GM21786 (cell line): ENCODE data around the gene USP36.

Experiments
- ATAC-seq: cut with Tn5 transposase; IDR thresholded peaks from one replicate; pipeline ENCODE4 v1.9.1; 2021; ENCODE audit not compliant: unreplicated experiment

The USP36 gene

GRCh38 chr17:78818932-78819331 lies 21.7 kb downstream of the USP36 start:
- no peak for ATAC-seq

- ATAC-seq = no peak
Observed at GRCh38 chr17:78818152-78818846, 22.3 kb downstream of the USP36 start.

- ATAC-seq = no peak
Observed at GRCh38 chr17:78817123-78817522, 23.5 kb downstream of the USP36 start.

GRCh38 chr17:78815696-78816095 lies 24.9 kb downstream of the USP36 start:
- no peak for ATAC-seq

- ATAC-seq = no peak
Observed at GRCh38 chr17:78812855-78813254, 27.8 kb downstream of the USP36 start.

GRCh38 chr17:78808163-78808562 lies 32.5 kb downstream of the USP36 start:
- ATAC-seq = no peak

- no peak for ATAC-seq
Observed at GRCh38 chr17:78806451-78806850, 34.2 kb downstream of the USP36 start.

- no peak for ATAC-seq
Observed at GRCh38 chr17:78805301-78805700, 35.3 kb downstream of the USP36 start.

GRCh38 chr17:78804777-78805176 lies 35.8 kb downstream of the USP36 start:
- ATAC-seq = no peak

- no peak for ATAC-seq
Observed at GRCh38 chr17:78803186-78803845, 37.3 kb downstream of the USP36 start.

GRCh38 chr17:78802459-78802858 lies 38.2 kb downstream of the USP36 start:
- ATAC-seq = no peak

GRCh38 chr17:78802008-78802407 lies 38.6 kb downstream of the USP36 start:
- ATAC-seq = no peak

- ATAC-seq = no peak
Observed at GRCh38 chr17:78800132-78800931, 40.3 kb downstream of the USP36 start.

- no peak for ATAC-seq
Observed at GRCh38 chr17:78798695-78799559, 41.7 kb downstream of the USP36 start.

GRCh38 chr17:78797691-78798585 lies 42.7 kb downstream of the USP36 start:
- no peak for ATAC-seq

- ATAC-seq = no peak
Observed at GRCh38 chr17:78797213-78797612, 43.4 kb downstream of the USP36 start.

- no peak for ATAC-seq
Observed at GRCh38 chr17:78796517-78796900, 44.1 kb downstream of the USP36 start.

- no peak for ATAC-seq
Observed at GRCh38 chr17:78795861-78796516, 44.6 kb downstream of the USP36 start.

- no peak for ATAC-seq
Observed at GRCh38 chr17:78794864-78795640, 45.6 kb downstream of the USP36 start.
